Left lung (tissue), 10 donors: ENCODE results near the gene RARB. TPM values are rescaled to one million over a fixed set of nuclear protein-coding genes. Genes with fewer than 3 reads are reported as not detected.

Experiments
- ATAC-seq: fragments of 200-7000 bp; cut with Tn5 transposase; one replicate; pipeline ENCODE4 v1.9.1; 2020; ENCODE audit warnings: moderate library complexity
- DNase-seq, 4 donors: peaks; one replicate each; pipeline ENCODE4 v3.0.0-alpha.2; 2013 to 2020
- H3K27ac ChIP-seq, 2 donors: fragments of 200-600 bp; sonication (generic) in 1 of 2; one replicate each; pipeline versions ENCODE4 v1.5.0 to v1.8.0; 2020 to 2021
- H3K27me3 ChIP-seq, 2 donors: fragments of 200-600 bp; sonication (generic) in 1 of 2; one replicate each; pipeline versions ENCODE4 v1.5.0 to v1.8.0; 2020 to 2021
- H3K36me3 ChIP-seq, 2 donors: fragments of 200-600 bp; sonication (generic) in 1 of 2; one replicate each; pipeline versions ENCODE4 v1.5.0 to v1.8.0; 2020 to 2021
- H3K4me1 ChIP-seq, 2 donors: fragments of 200-600 bp; one replicate each; pipeline ENCODE4 v1.8.0; 2021
- H3K4me3 ChIP-seq, 2 donors: fragments of 200-600 bp; sonication (generic) in 1 of 2; one replicate each; pipeline versions ENCODE4 v1.5.0 to v1.8.0; 2020 to 2021; ENCODE audit warnings: mild to moderate bottlenecking in 1 of 2
- H3K9me3 ChIP-seq, 2 donors: fragments of 200-600 bp; sonication (generic) in 1 of 2; one replicate each; pipeline versions ENCODE4 v1.5.0 to v1.8.0; 2020 to 2021
- intact Hi-C, 2 donors: fragments of 100-400 bp; cut with DNase I; formaldehyde crosslinking; loops; one replicate each; pipeline versions ENCODE4 v1.11.2 to v1.14.2; 2022
- polyA plus RNA-seq, 6 donors: library from polyadenylated mRNA; unstranded; fragments of 120-200 nt; gene quantifications; one replicate each; pipeline ENCODE4 v1.2.1, GENCODE V29; 2013; ENCODE audit not compliant: insufficient read length in 6 of 6
- total RNA-seq, 2 donors: library from RNA; stranded (reverse); fragmentation: NEBNext Ultra II Directional; extraction: Animal tissue kit (Norgen Biotek cat#: 25700); gene quantifications; one replicate each; pipeline ENCODE4 v1.2.1, GENCODE V29; 2021
- TF ChIP-seq, protein P1 (sequence below), 2 donors: fragments of 200-600 bp; sonication (generic) in 1 of 2; IDR thresholded peaks; one replicate each; pipeline versions ENCODE4 v1.5.0 to v1.8.0; 2021; ENCODE audit warnings: antibody characterized with exemption in 2 of 2
- donor health status: DM: no; HTN: yes; CAD: no.
- donor health status: DM: no; HTN: no; CAD: no.

The RARB gene
- total and polyA plus RNA-seq, 8 donors, result 4.1 to 40.1 (median 33.3) TPM

GRCh38 chr3:25510797-25511196 lies 82.7 kb downstream of the RARB start:
- no peak overlapping the region for H3K27ac ChIP-seq
- H3K27me3 ChIP-seq, result no peaks in the 10 kb centered on the region
- no peak overlapping the region for H3K4me3 ChIP-seq
- no peaks in the 10 kb centered on the region for H3K36me3 ChIP-seq
- ATAC-seq (no peak), DNase-seq (no peak)
- no peaks in the 10 kb centered on the region for H3K9me3 ChIP-seq
- peaks cover 0 to 7% of the 10 kb centered on the region in 2 donors for H3K4me1 ChIP-seq
- intact Hi-C loops, result no loop called here
- TF ChIP-seq, protein P1, sequence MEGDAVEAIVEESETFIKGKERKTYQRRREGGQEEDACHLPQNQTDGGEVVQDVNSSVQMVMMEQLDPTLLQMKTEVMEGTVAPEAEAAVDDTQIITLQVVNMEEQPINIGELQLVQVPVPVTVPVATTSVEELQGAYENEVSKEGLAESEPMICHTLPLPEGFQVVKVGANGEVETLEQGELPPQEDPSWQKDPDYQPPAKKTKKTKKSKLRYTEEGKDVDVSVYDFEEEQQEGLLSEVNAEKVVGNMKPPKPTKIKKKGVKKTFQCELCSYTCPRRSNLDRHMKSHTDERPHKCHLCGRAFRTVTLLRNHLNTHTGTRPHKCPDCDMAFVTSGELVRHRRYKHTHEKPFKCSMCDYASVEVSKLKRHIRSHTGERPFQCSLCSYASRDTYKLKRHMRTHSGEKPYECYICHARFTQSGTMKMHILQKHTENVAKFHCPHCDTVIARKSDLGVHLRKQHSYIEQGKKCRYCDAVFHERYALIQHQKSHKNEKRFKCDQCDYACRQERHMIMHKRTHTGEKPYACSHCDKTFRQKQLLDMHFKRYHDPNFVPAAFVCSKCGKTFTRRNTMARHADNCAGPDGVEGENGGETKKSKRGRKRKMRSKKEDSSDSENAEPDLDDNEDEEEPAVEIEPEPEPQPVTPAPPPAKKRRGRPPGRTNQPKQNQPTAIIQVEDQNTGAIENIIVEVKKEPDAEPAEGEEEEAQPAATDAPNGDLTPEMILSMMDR (IDR thresholded peaks at IDR 0.05), result no peak

- DNase-seq (no peak), ATAC-seq (no peak)
- Histone ChIP-seq H3K4me3 (no peak overlapping the region), H3K9me3 (no peaks in the 10 kb centered on the region), H3K4me1 (peaks cover 0 to 7% of the 10 kb centered on the region in 2 donors), H3K36me3 (no peaks in the 10 kb centered on the region), H3K27me3 (no peaks in the 10 kb centered on the region), H3K27ac (no peak overlapping the region)
- TF ChIP-seq, protein P1 (IDR thresholded peaks at IDR 0.05), result no peak
- intact Hi-C loops, result no loop called here
These were observed 84.1 kb downstream of the RARB start for GRCh38 chr3:25511972-25512721.

- H3K27me3 ChIP-seq, result no peaks in the 10 kb centered on the region
- no peak for ATAC-seq
- peaks cover 0 to 7% of the 10 kb centered on the region in 2 donors for H3K4me1 ChIP-seq
- H3K27ac ChIP-seq, result no peak overlapping the region
- TF ChIP-seq, protein P1 (IDR thresholded peaks at IDR 0.05), result no peak
- H3K4me3 ChIP-seq, result no peak overlapping the region
- no peaks in the 10 kb centered on the region for H3K36me3 ChIP-seq
- no peak for DNase-seq
- intact Hi-C loops, result no loop called here
- H3K9me3 ChIP-seq, result no peaks in the 10 kb centered on the region
These were observed 85.7 kb downstream of the RARB start for GRCh38 chr3:25513642-25514266.

GRCh38 chr3:25515171-25515570 lies 87.1 kb downstream of the RARB start:
- intact Hi-C loops, result no loop called here
- TF ChIP-seq, protein P1 (IDR thresholded peaks at IDR 0.05), result no peak
- Histone ChIP-seq H3K9me3 (no peaks in the 10 kb centered on the region), H3K27ac (no peak overlapping the region), H3K4me3 (no peak overlapping the region), H3K4me1 (peaks cover 0 to 7% of the 10 kb centered on the region in 2 donors), H3K27me3 (no peaks in the 10 kb centered on the region), H3K36me3 (no peaks in the 10 kb centered on the region)
- DNase-seq (no peak), ATAC-seq (no peak)

DNA sequence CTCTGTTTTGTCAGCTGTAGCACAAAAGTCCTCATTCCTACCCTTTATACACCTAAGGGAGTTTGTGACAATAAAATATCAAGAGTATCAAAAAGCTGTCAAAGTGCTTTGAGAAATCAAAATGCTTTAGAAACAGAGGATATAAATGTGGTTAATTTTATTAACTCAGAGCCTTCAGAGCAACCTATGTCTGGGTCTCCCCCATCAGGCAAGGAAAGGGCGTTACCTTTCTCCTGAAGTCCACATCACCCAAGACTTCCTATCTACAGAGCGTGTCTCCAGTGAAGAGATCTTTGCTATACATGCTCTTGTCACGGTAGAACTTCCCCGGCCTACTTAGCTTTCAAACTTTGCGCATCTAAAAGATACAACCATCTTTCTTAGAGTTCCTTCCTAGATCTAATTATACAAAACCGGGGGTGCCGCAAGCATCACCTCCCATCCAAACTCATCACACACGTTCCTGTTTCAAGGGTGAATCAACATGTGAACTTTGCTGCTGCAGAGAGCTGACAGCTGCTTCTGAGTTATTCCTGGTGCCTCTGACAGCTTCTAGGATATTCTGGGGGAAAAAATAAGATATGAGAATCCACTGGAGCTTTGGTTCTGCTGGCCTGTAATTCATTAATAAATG lies 93.0 kb downstream of the RARB start:
- DNase-seq (no peak), ATAC-seq (no peak)

More for the DNA sequence above, 93.0 kb downstream of the RARB start:
- H3K4me3 ChIP-seq, result no peak overlapping the region
- no peak overlapping the region for H3K27ac ChIP-seq
- TF ChIP-seq, protein P1 (IDR thresholded peaks at IDR 0.05), result no peak
- no peaks in the 10 kb centered on the region for H3K4me1 ChIP-seq
- no peaks in the 10 kb centered on the region for H3K36me3 ChIP-seq
- no peaks in the 10 kb centered on the region for H3K9me3 ChIP-seq
- H3K27me3 ChIP-seq, result no peaks in the 10 kb centered on the region
- intact Hi-C loops, result no loop called here
